ENCODE results near the gene MADD.

DNA sequence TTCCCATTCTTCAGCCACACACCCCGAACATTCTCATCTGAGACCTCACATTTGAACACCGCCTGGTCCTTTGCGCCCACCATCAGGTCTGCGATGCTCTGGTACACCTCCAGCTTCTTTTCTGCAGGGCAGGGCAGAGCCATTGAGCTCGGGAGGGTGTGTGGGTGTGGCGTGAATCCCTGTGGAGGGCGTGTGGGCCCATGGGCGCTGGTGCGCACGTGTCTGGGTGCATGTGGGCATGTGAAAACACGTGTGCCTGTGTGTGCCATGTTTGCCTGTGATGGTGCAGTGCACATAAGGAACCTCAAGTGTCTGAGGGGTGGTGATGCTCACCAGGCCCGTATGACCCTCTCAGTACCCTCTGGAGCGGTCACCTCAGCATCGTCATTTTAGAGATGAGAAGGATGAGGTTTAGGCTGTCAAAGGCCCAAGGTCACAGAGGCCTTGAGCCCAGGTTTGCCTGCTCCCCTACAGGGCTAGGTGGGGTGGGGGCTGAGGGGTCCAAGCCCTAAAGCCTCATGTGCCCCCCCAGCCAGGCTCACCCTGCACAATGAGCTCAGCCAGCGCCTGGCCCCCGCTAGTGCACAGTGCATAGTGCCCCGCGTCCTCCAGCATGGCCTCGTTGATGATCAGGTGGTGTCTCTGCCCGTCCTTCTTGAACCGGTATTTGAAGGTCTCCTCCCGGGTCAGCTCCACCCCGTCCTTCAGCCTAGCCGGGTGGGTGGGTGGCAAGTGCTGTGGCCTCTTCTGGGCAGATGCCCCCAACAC, 72.3 kb downstream of the MADD start:
- TF ChIP-seq, protein P1, sequence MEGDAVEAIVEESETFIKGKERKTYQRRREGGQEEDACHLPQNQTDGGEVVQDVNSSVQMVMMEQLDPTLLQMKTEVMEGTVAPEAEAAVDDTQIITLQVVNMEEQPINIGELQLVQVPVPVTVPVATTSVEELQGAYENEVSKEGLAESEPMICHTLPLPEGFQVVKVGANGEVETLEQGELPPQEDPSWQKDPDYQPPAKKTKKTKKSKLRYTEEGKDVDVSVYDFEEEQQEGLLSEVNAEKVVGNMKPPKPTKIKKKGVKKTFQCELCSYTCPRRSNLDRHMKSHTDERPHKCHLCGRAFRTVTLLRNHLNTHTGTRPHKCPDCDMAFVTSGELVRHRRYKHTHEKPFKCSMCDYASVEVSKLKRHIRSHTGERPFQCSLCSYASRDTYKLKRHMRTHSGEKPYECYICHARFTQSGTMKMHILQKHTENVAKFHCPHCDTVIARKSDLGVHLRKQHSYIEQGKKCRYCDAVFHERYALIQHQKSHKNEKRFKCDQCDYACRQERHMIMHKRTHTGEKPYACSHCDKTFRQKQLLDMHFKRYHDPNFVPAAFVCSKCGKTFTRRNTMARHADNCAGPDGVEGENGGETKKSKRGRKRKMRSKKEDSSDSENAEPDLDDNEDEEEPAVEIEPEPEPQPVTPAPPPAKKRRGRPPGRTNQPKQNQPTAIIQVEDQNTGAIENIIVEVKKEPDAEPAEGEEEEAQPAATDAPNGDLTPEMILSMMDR (IDR thresholded peaks at IDR 0.05), result no peak
- TF ChIP-seq POLR2A (IDR thresholded peaks at IDR 0.05), result no peak

All from right lobe of liver (tissue), 4 donors.